ENCODE data around the gene GSE1.

- TF ChIP-seq CTCF (IDR thresholded peaks at IDR 0.05; ENCODE audit: insufficient read depth, low read length): no peak
- no peak for TF ChIP-seq REST (IDR thresholded peaks at IDR 0.05; ENCODE audit: insufficient replicate concordance, low read depth)
- TF ChIP-seq POLR2AphosphoS5 (IDR thresholded peaks at IDR 0.05; ENCODE audit: low read depth): no peak
- TF ChIP-seq GABPA (IDR thresholded peaks at IDR 0.05; ENCODE audit: low read depth): no peak
Measured at GRCh38 chr16:85573696-85574641, 39.2 kb upstream of the GSE1 start.

Data from HL-60 (cell line).